Measurements from ENCODE around the gene POMT2. TPM values are rescaled to one million over a fixed set of nuclear protein-coding genes. Genes with fewer than 3 reads are reported as not detected.

Gene POMT2
- total and polyA plus RNA-seq, 2 donors (not counting 3 experiments of a cell fraction or from before 2014, with no cell fraction given): 19.5 to 48.2 TPM

GRCh38 chr14:77264466-77265186 is 56.1 kb downstream of the POMT2 start:
- peaks cover 8 to 15% of the 10 kb centered on the region in 2 experiments for H3K27me3 ChIP-seq (ENCODE audit: control insufficient read depth in 2 of 2, insufficient read depth in 2 of 2, low read length in 2 of 2)
- no peaks in the 10 kb centered on the region for H3K36me3 ChIP-seq (ENCODE audit: control insufficient read depth in 2 of 2, extremely low read depth in 1 of 2, insufficient read depth in 2 of 2, low read length in 2 of 2)
- no peak overlapping the region for H3K27ac ChIP-seq (ENCODE audit: insufficient read depth, low read depth, low read length)
- H3K9ac ChIP-seq (replicated peaks; ENCODE audit: extremely low read depth, insufficient read depth, low read length): no peak overlapping the region
- no peaks in the 10 kb centered on the region for H3K9me3 ChIP-seq (replicated peaks; ENCODE audit: control insufficient read depth, insufficient read depth, low read length)
- DNase-seq (ENCODE audit: low read depth, low spot score): no peak
- no peak overlapping the region for H2AFZ ChIP-seq (ENCODE audit: low read depth, low read length)
- no peaks in the 10 kb centered on the region for H3K9me1 ChIP-seq (replicated peaks; ENCODE audit: control insufficient read depth, extremely low read depth, insufficient read depth, low read length)
- no peak overlapping the region for H3K4me3 ChIP-seq (replicated peaks in 1 of 3; ENCODE audit: insufficient read depth in 1 of 3, low read depth in 1 of 3, low read length in 3 of 3)
- H3K4me1 ChIP-seq (ENCODE audit: control insufficient read depth, extremely low read depth, insufficient read depth, low read length): no peaks in the 10 kb centered on the region
- no peak for FAIRE-seq
- no peaks in the 10 kb centered on the region for H4K20me1 ChIP-seq (replicated peaks; ENCODE audit: control insufficient read depth, extremely low read depth, insufficient read depth, low read length)
- ChIA-PET POLR2A (no interaction called here), CTCF (interaction anchor here (0.6 kb wide), 1 partner anchor 15 kb away, joined by 3 read pairs; no protein-coding TSS in a partner anchor)
- dilution Hi-C loops (cut with MboI; ENCODE audit: extremely low pct_ligation_motif_present, low sequenced_read_pairs): no loop called here
- TF ChIP-seq GATA2 (IDR thresholded peaks at IDR 0.05; ENCODE audit: insufficient read depth, insufficient read length, low read depth, low read length) (no peak), POLR2AphosphoS5 (IDR thresholded peaks at IDR 0.05; ENCODE audit: insufficient read depth, low read depth, low read length) (no peak), FOS (IDR thresholded peaks at IDR 0.05; ENCODE audit: borderline replicate concordance, insufficient read depth, low read length) (no peak), EZH2 (IDR thresholded peaks at IDR 0.05; ENCODE audit: borderline replicate concordance, low read depth, low read length, severe bottlenecking) (no peak), MYC (IDR thresholded peaks at IDR 0.05; ENCODE audit: low read depth, low read length) (no peak), POLR2A (IDR thresholded peaks at IDR 0.05; ENCODE audit: low read depth, low read length) (no peak), JUN (IDR thresholded peaks at IDR 0.05; ENCODE audit: borderline replicate concordance, insufficient read depth, insufficient read length, low read depth) (no peak), MAX (IDR thresholded peaks at IDR 0.05; ENCODE audit: insufficient read depth, insufficient read length) (no peak), CTCF (IDR thresholded peaks at IDR 0.05; ENCODE audit: extremely low read depth in 1 of 2, insufficient read depth in 1 of 2, low read depth in 1 of 2, low read length in 2 of 2) (no peak)
- intact Hi-C loops (cut with micrococcal nuclease): no loop called here
- no TSS peak for BruUV-seq (replicated peaks)
- no peak overlapping the region for H3K4me2 ChIP-seq (ENCODE audit: insufficient read depth, low read length)
- no peaks in the 10 kb centered on the region for H3K79me2 ChIP-seq (ENCODE audit: control insufficient read depth, insufficient read depth, low read length)
